HG03575 (cell line): ENCODE data around the gene INCA1.
A peak's percentile ranks its signal among the peaks of the same experiment; 100 is the strongest.

Experiments
- ATAC-seq: cut with Tn5 transposase; IDR thresholded peaks from one replicate; pipeline ENCODE4 v1.9.1; 2021; ENCODE audit not compliant: unreplicated experiment, insufficient number of reproducible peaks, low FRiP score; ENCODE audit errors: extremely low read depth

The INCA1 gene

GRCh38 chr17:4940555-4941318, 56.6 kb downstream of the INCA1 start:
- no peak for ATAC-seq

DNA sequence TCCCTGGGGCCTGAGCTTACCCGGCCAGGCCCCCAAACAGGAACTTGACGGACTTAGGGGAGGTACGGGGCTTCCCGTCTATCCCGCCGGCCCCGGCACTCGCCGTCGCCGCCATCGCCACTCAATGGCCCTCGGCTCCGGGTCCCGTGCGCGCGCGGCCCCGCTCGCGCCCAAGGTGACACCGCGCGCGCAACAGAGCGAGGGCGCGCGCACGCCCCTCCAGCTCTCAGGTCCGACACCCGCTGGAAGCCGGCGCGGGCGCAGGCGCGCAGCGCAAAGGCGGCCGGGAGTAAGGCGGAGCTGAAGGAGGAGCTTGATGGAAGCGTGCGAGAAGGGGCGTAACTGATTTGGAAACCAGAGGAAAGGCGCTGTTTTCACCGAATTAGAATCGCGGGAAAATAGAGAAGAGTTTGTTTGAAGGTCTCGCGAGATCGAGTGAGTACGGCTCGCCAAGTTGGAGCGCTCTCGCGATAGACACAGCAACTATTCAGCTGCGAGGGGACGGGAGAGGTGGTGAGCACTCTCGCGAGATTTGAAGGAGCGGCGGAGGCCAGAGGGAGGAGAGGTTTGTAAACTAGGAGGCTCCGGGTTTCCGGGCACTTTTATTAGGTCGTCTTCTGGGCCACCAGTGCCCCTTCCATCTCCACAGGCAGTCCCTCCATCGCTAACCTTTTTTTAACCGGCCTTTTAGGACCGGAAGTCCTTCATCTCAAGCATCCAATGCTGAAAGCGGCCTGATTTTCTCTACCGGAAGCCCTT, 57.3 kb downstream of the INCA1 start, which contains the start of the genes RNF167 and SLC25A11:
Gene RNF167, plus strand, starts transcription at position 473 of the 759 bp plus-strand sequence. CDS start 642 bp downstream, outside the sequence.
Gene SLC25A11, minus strand, starts transcription at position 251 of the 759 bp plus-strand sequence. Its CDS starts 136 bp downstream, at position 115.
- ATAC-seq = peak; percentile 53

GRCh38 chr17:4939546-4939795, 57.9 kb downstream of the INCA1 start:
- ATAC-seq = no peak

DNA sequence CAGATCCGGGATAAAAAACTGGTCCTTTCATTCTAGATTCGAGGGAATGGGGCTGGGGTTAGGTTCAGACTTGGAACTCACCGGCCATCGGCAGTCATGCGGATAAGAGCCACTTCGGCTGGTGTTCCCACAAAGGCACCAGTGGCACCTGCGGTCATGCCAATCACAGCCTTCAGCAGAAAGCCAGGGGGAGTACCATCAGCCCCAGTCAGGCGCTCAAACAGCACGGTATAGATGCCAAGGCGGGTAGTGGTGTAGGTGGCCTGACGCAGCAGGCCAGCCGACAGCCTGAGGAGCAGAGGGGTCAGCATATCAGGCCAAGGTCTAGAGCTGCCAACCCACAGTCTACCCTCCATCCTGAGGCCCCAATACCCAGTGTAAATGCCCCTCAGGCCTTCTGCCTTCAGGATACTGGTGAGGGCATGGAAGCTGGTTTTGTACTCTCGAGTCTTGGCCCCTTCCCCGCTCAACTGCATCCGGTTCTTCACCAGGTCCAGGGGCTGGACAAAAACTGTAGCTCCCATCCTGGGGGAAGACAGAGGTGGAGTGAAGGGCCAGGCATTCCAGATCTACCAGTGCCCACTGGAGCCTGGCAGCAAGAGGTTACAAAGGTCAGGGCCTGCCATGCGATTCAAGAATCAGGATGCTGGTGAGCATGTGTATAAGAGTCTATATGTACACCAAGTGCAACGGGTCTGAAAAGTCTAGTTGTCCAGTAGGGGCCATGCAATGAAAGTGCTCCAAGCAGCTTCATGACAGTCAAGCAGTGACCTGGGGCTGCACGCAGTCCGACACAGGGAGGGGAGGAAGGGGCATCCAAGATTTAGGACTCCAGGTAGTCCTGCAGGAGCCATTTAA, 58.4 kb downstream of the INCA1 start:
- no peak for ATAC-seq
